HCT116 (cell line): ENCODE results near the gene FAM53B. TPM values are rescaled to one million over a fixed set of nuclear protein-coding genes. Genes with fewer than 3 reads are reported as not detected.
A peak's percentile ranks its signal among the peaks of the same experiment; 100 is the strongest.

ENCODE experiments used
- ATAC-seq: fragments of 200-7000 bp; cut with Tn5 transposase; 2 replicates; pipeline ENCODE4 v1.9.1; 2020; ENCODE audit warnings: mild to moderate bottlenecking, moderate library complexity
- BruUV-seq: library from RNA; stranded (reverse); fragments of 400-500 nt; replicated peaks from 2 replicates; lab custom pipeline; 2021; lab: Mats Ljungman, UMichigan
- CTCF ChIA-PET: fragments of 300-600 bp; sonication (Branson Sonifier 250); formaldehyde crosslinking; loops from one replicate; lab custom pipeline; 2021; ENCODE audit warnings: antibody characterized with exemption; lab: Charles Lee
- POLR2A ChIA-PET: fragments of 300-600, 350-600 bp; sonication (Branson Sonifier 250); formaldehyde crosslinking; loops from one replicate; lab custom pipeline; 2021; ENCODE audit warnings: antibody characterized with exemption; lab: Charles Lee
- RAD21 ChIA-PET, 2 experiments: fragments of 300-600 bp; sonication (Branson Sonifier 250); formaldehyde crosslinking; loops; one replicate each; lab custom pipeline; 2023; ENCODE audit warnings: low total read pairs in 2 of 2; ENCODE audit not compliant: uncharacterized antibody in 2 of 2, unreplicated experiment in 2 of 2, low non-redundant PET in 1 of 2; lab: Charles Lee
- DNase-seq: peaks from one replicate; pipeline ENCODE4 v3.0.0-alpha.2; 2010; ENCODE audit warnings: low read depth, low spot score
- H2AFZ ChIP-seq: fragments of 200-600 bp; shearing (Covaris generic), sonication (generic); 2 replicates; pipeline ENCODE4 v1.6.1; 2017; ENCODE audit warnings: low read depth, mixed run types, mixed read lengths, antibody characterized with exemption, low read length; ENCODE audit not compliant: poor library complexity, severe bottlenecking
- H3K27ac ChIP-seq: 2 replicates; pipeline ENCODE4 v1.5.1; 2012; ENCODE audit warnings: low read depth, low read length
- H3K27me3 ChIP-seq: fragments of 200-600 bp; sonication (generic); 2 replicates; pipeline ENCODE4 v1.6.1; 2016; ENCODE audit warnings: mixed run types, low read length, mixed read lengths; ENCODE audit not compliant: insufficient read depth
- H3K36me3 ChIP-seq, 2 experiments: fragments of 200-500 bp in 1 of 2; fragments of 200-600 bp in 1 of 2; sonication (Bioruptor generic) in 1 of 2; sonication (generic) in 1 of 2; 2 replicates each; pipeline versions ENCODE4 v1.5.1 to v1.6.1; 2014 to 2016; ENCODE audit warnings: low read length in 2 of 2, inconsistent platforms in 1 of 2, mixed read lengths in 1 of 2, mixed run types in 1 of 2; ENCODE audit not compliant: insufficient read depth in 2 of 2, control insufficient read depth in 1 of 2
- H3K4me1 ChIP-seq, 2 experiments: fragments of 200-600 bp in 1 of 2; sonication (generic) in 1 of 2; 2 replicates each; pipeline versions ENCODE4 v1.5.1 to v1.6.1; 2012 to 2017; ENCODE audit warnings: low read length in 2 of 2, inconsistent platforms in 1 of 2, mild to moderate bottlenecking in 1 of 2, mixed read lengths in 1 of 2, mixed run types in 1 of 2, moderate library complexity in 1 of 2; ENCODE audit not compliant: insufficient read depth in 2 of 2, control insufficient read depth in 1 of 2
- H3K4me2 ChIP-seq: fragments of 200-600 bp; sonication (generic); 2 replicates; pipeline ENCODE4 v1.6.1; 2017; ENCODE audit warnings: mixed run types, low read length, mixed read lengths
- H3K4me3 ChIP-seq, 2 experiments: fragments of 200-600 bp in 1 of 2; sonication (generic) in 1 of 2; replicated peaks in 1 of 2; 2 replicates each; pipeline ENCODE4 v1.5.1; 2011 to 2016; ENCODE audit warnings: low read length in 2 of 2, control low read depth in 1 of 2, low read depth in 1 of 2, mild to moderate bottlenecking in 1 of 2, mixed read lengths in 1 of 2, mixed run types in 1 of 2
- H3K79me2 ChIP-seq: fragments of 200-600 bp; sonication (generic); 2 replicates; pipeline ENCODE4 v1.6.1; 2017; ENCODE audit warnings: mild to moderate bottlenecking, mixed run types, low read length, moderate library complexity, mixed read lengths; ENCODE audit not compliant: insufficient read depth
- H3K9ac ChIP-seq: fragments of 200-600 bp; sonication (generic); 2 replicates; pipeline ENCODE4 v1.6.1; 2016; ENCODE audit warnings: low read length, mixed read lengths
- H3K9me2 ChIP-seq: fragments of 200-600 bp; sonication (generic), shearing (Covaris generic); 2 replicates; pipeline ENCODE4 v1.6.1; 2017; ENCODE audit warnings: mixed run types, mild to moderate bottlenecking, moderate library complexity; ENCODE audit not compliant: insufficient read depth
- H3K9me3 ChIP-seq, 2 experiments: fragments of 200-500 bp in 1 of 2; fragments of 200-600 bp in 1 of 2; sonication (Bioruptor generic) in 1 of 2; sonication (generic) in 1 of 2; 2 replicates each; pipeline ENCODE4 v1.6.1; 2014 to 2017; ENCODE audit warnings: low read length in 2 of 2, mixed read lengths in 2 of 2, inconsistent platforms in 1 of 2, low read depth in 1 of 2, mild to moderate bottlenecking in 1 of 2, mixed run types in 1 of 2, moderate library complexity in 1 of 2; ENCODE audit not compliant: control insufficient read depth in 1 of 2, insufficient read depth in 1 of 2
- H4K20me1 ChIP-seq: fragments of 200-600 bp; sonication (generic), shearing (Covaris generic); 2 replicates; pipeline ENCODE4 v1.6.1; 2017; ENCODE audit warnings: mixed run types, mild to moderate bottlenecking, moderate library complexity; ENCODE audit not compliant: insufficient read depth
- EGR1 ChIP-seq: IDR thresholded peaks from 2 replicates; pipeline ENCODE4 v1.6.1; 2012; ENCODE audit warnings: low read depth
- ELF1 ChIP-seq: IDR thresholded peaks from 2 replicates; pipeline ENCODE4 v1.6.1; 2012; ENCODE audit warnings: low read depth, borderline replicate concordance
- EZH2 ChIP-seq: fragments of 200-600 bp; sonication (generic); IDR thresholded peaks from 2 replicates; pipeline ENCODE4 v1.6.1; 2017; ENCODE audit warnings: antibody characterized with exemption, mixed run types
- RAD21 ChIP-seq: IDR thresholded peaks from 2 replicates; pipeline ENCODE4 v1.6.1; 2012; ENCODE audit warnings: low read depth, mild to moderate bottlenecking
- SP1 ChIP-seq: IDR thresholded peaks from 2 replicates; pipeline ENCODE4 v1.6.1; 2012; ENCODE audit warnings: low read depth
- YY1 ChIP-seq: IDR thresholded peaks from 2 replicates; pipeline ENCODE4 v1.6.1; 2011; ENCODE audit warnings: low read length, low read depth, moderate library complexity, mild to moderate bottlenecking; ENCODE audit not compliant: insufficient replicate concordance; ENCODE audit errors: extremely low read depth
- ZFX ChIP-seq: fragments of 450-650 bp; IDR thresholded peaks from 2 replicates; pipeline ENCODE4 v1.6.1; 2017
- ZNF274 ChIP-seq: fragments of 200-500 bp; sonication (Bioruptor generic); IDR thresholded peaks from 2 replicates; pipeline ENCODE4 v1.6.1; 2014; ENCODE audit warnings: mild to moderate bottlenecking, low read depth, low read length, inconsistent platforms
- intact Hi-C: fragments of 100-400 bp; cut with micrococcal nuclease; formaldehyde crosslinking; loops from 2 replicates; pipeline ENCODE4 v1.10.0; 2022
- total RNA-seq: library from RNA; stranded (reverse); gene quantifications from one replicate; pipeline ENCODE4 v1.2.1, GENCODE V29; 2021; ENCODE audit not compliant: unreplicated experiment
- TF ChIP-seq, protein P1 (sequence below), 3 experiments: fragments of 200-600 bp in 1 of 3; sonication (generic) in 1 of 3; IDR thresholded peaks in 2 of 3; conservative IDR thresholded peaks in 1 of 3; 2 replicates each; pipeline ENCODE4 v1.5.1; 2012 to 2017; ENCODE audit warnings: low read depth in 2 of 3, low read length in 2 of 3, antibody characterized with exemption in 1 of 3, borderline replicate concordance in 1 of 3, control low read depth in 1 of 3, mild to moderate bottlenecking in 1 of 3, mixed read lengths in 1 of 3, mixed run types in 1 of 3, moderate library complexity in 1 of 3; ENCODE audit not compliant: insufficient read depth in 1 of 3
- TF ChIP-seq, protein P2 (sequence below): IDR thresholded peaks from 2 replicates; pipeline ENCODE4 v1.6.1; 2012
- TF ChIP-seq, protein P3 (sequence below): IDR thresholded peaks from 2 replicates; pipeline ENCODE4 v1.6.1; 2012; ENCODE audit warnings: low read depth
- TF ChIP-seq, protein P4 (sequence below): IDR thresholded peaks from 2 replicates; pipeline ENCODE4 v1.6.1; 2011; ENCODE audit warnings: mild to moderate bottlenecking, low read length, moderate library complexity; ENCODE audit not compliant: insufficient replicate concordance; ENCODE audit errors: extremely low read depth
- TF ChIP-seq, protein P5 (sequence below): IDR thresholded peaks from 2 replicates; pipeline ENCODE4 v1.6.1; 2012

The FAM53B gene
- total RNA-seq, 1 experiment from 2014 or later, result 19.6 TPM

DNA sequence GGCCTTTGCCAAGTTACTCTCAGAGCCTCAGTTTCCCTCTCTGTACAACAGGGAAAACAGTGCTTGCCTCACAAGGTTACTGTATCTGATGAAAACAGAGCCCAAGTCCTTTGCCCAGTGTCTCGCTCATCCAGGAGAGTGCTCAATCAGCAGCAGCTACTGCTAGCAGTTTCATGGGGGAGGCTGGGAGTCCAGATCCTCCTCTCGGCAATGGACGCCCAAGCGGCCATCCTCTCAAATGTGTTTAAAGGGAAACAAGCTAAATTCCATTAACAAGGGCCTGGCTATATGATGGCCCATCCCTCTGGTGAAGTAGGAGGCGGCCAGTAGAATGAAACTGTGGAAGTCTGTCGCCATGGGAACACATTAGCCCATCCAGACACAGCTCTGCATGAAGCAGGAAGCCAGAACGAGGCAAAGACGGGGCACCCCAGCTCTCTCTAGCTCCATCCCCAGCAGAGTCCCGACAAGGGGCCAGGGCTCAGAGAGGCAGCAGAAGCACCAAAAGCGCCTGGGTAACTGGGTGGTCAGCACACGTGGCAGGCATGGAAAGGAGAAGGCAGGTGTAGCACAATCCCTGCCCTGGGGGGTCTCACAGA lies 35.2 kb downstream of the FAM53B start (continued):
- TF ChIP-seq EZH2 (no peak), SP1 (no peak), RAD21 (no peak), ZNF274 (no peak)
- TF ChIP-seq, protein P1, sequence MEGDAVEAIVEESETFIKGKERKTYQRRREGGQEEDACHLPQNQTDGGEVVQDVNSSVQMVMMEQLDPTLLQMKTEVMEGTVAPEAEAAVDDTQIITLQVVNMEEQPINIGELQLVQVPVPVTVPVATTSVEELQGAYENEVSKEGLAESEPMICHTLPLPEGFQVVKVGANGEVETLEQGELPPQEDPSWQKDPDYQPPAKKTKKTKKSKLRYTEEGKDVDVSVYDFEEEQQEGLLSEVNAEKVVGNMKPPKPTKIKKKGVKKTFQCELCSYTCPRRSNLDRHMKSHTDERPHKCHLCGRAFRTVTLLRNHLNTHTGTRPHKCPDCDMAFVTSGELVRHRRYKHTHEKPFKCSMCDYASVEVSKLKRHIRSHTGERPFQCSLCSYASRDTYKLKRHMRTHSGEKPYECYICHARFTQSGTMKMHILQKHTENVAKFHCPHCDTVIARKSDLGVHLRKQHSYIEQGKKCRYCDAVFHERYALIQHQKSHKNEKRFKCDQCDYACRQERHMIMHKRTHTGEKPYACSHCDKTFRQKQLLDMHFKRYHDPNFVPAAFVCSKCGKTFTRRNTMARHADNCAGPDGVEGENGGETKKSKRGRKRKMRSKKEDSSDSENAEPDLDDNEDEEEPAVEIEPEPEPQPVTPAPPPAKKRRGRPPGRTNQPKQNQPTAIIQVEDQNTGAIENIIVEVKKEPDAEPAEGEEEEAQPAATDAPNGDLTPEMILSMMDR (IDR thresholded peaks at IDR 0.05 in 2 of 3, conservative IDR thresholded peaks at IDR 0.05 in 1 of 3; ENCODE audit: borderline replicate concordance in 1 of 3, insufficient read depth in 1 of 3, low read depth in 2 of 3, low read length in 2 of 3), result no peak
- TF ChIP-seq, protein P2, sequence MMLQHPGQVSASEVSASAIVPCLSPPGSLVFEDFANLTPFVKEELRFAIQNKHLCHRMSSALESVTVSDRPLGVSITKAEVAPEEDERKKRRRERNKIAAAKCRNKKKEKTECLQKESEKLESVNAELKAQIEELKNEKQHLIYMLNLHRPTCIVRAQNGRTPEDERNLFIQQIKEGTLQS, result no peak

DNA sequence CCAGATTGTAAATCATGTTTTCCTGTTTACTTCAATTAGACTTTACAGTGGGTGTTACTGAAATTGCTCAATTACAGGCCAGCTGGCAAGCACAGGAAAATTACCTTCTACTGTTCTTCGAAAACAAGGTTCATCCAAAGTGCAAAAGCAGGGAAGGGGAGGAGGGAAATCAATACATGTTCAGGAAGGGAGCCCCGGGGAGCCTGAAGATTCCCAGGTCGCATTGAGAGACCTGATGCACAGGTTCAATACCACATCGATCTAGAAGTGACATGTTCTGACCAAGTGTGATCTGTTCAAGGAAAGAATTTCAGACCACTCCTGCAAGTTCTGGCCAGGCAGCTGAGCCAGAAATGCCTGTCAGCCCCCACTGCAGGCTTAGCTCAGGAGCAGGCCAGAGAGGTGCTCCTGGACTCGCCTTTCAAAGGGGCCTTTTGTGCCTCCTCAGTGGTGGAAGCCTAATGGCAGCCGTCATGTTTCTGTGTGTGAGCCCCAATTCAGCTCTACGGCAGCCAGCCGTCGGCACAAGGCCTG lies 35.9 kb downstream of the FAM53B start:
- BruUV-seq, result no TSS peak
- intact Hi-C loops, result no loop called here
- CTCF ChIA-PET, result interaction anchor here (1.3 to 1.9 kb wide), 2 partner anchors 33 to 37 kb away, joined by 5 to 7 read pairs; no protein-coding TSS in a partner anchor

More for the DNA sequence above, 35.9 kb downstream of the FAM53B start:
- Histone ChIP-seq H2AFZ (no peak overlapping the region), H3K4me2 (peak overlapping the region; percentile 4), H3K36me3 (peaks cover 0 to 4% of the 10 kb centered on the region in 2 experiments; a peak in 1 of 4 replicates), H3K9me2 (no peaks in the 10 kb centered on the region), H3K4me3 (no peak overlapping the region), H3K27ac (no peak overlapping the region), H4K20me1 (no peaks in the 10 kb centered on the region), H3K4me1 (peaks cover 17 to 26% of the 10 kb centered on the region in 2 experiments; a peak in 3 of 4 replicates), H3K9ac (no peak overlapping the region), H3K79me2 (no peaks in the 10 kb centered on the region), H3K9me3 (no peaks in the 10 kb centered on the region), H3K27me3 (no peaks in the 10 kb centered on the region)
- no peak for ATAC-seq
- ChIA-PET POLR2A (interaction anchor here (1.6 kb wide), 1 partner anchor 10 kb away, joined by 6 read pairs; no protein-coding TSS in a partner anchor), RAD21 (no interaction called here)
- TF ChIP-seq EZH2 (no peak), ZFX (no peak), RAD21 (no peak), YY1 (no peak), ELF1 (no peak), EGR1 (no peak)
- TF ChIP-seq, protein P3, sequence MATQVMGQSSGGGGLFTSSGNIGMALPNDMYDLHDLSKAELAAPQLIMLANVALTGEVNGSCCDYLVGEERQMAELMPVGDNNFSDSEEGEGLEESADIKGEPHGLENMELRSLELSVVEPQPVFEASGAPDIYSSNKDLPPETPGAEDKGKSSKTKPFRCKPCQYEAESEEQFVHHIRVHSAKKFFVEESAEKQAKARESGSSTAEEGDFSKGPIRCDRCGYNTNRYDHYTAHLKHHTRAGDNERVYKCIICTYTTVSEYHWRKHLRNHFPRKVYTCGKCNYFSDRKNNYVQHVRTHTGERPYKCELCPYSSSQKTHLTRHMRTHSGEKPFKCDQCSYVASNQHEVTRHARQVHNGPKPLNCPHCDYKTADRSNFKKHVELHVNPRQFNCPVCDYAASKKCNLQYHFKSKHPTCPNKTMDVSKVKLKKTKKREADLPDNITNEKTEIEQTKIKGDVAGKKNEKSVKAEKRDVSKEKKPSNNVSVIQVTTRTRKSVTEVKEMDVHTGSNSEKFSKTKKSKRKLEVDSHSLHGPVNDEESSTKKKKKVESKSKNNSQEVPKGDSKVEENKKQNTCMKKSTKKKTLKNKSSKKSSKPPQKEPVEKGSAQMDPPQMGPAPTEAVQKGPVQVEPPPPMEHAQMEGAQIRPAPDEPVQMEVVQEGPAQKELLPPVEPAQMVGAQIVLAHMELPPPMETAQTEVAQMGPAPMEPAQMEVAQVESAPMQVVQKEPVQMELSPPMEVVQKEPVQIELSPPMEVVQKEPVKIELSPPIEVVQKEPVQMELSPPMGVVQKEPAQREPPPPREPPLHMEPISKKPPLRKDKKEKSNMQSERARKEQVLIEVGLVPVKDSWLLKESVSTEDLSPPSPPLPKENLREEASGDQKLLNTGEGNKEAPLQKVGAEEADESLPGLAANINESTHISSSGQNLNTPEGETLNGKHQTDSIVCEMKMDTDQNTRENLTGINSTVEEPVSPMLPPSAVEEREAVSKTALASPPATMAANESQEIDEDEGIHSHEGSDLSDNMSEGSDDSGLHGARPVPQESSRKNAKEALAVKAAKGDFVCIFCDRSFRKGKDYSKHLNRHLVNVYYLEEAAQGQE, result no peak
- TF ChIP-seq, protein P2, result no peak
- TF ChIP-seq, protein P4, sequence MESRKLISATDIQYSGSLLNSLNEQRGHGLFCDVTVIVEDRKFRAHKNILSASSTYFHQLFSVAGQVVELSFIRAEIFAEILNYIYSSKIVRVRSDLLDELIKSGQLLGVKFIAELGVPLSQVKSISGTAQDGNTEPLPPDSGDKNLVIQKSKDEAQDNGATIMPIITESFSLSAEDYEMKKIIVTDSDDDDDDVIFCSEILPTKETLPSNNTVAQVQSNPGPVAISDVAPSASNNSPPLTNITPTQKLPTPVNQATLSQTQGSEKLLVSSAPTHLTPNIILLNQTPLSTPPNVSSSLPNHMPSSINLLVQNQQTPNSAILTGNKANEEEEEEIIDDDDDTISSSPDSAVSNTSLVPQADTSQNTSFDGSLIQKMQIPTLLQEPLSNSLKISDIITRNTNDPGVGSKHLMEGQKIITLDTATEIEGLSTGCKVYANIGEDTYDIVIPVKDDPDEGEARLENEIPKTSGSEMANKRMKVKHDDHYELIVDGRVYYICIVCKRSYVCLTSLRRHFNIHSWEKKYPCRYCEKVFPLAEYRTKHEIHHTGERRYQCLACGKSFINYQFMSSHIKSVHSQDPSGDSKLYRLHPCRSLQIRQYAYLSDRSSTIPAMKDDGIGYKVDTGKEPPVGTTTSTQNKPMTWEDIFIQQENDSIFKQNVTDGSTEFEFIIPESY, result no peak
- TF ChIP-seq, protein P5, sequence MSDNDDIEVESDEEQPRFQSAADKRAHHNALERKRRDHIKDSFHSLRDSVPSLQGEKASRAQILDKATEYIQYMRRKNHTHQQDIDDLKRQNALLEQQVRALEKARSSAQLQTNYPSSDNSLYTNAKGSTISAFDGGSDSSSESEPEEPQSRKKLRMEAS, result no peak
- DNase-seq, result no peak
